Measurements from ENCODE around the gene EMILIN2.
"Not testable (repeated sequence)": the region's sequence is repeated elsewhere in the genome, so short reads cannot be mapped to it uniquely, and the experiment has no call there.

The EMILIN2 gene

DNA sequence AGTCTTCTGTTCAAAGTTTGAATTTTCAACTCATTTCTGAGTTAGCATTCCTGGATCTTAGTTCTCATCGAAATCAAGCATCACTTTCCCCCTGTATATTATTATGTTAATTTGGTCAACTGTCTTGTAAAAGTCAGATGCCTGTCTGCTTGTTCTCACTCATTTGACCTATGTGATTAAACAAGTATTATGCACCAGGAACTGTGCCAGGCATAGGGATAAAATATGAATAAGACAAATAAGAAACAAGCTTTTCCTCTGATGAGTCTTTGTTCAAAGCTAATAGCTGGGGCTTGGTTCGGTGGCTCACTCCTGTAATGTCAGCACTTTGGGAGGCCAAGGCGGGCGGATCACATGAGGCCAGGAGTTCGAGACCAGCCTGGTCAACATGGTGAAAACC, 19.7 kb upstream of the EMILIN2 start:
- no peaks in the 10 kb centered on the region for H3K27me3 ChIP-seq (ENCODE audit: insufficient read depth, low read length, poor library complexity, severe bottlenecking)
- H3F3A ChIP-seq (ENCODE audit: low read depth) = no peaks in the 10 kb centered on the region
- H3K9ac ChIP-seq (ENCODE audit: low read depth, low read length, poor library complexity, severe bottlenecking) = no peak overlapping the region
- H3K4me1 ChIP-seq (ENCODE audit: insufficient read depth, low read length, poor library complexity, severe bottlenecking) = no peaks in the 10 kb centered on the region
- H3K79me2 ChIP-seq (ENCODE audit: insufficient read depth, low read length) = no peaks in the 10 kb centered on the region
- H3K4me3 ChIP-seq (ENCODE audit: low read length, poor library complexity, severe bottlenecking) = no peak overlapping the region
- TF ChIP-seq EZH2phosphoT487 (IDR thresholded peaks at IDR 0.05; ENCODE audit: borderline replicate concordance) = no peak
- TF ChIP-seq, protein P1, sequence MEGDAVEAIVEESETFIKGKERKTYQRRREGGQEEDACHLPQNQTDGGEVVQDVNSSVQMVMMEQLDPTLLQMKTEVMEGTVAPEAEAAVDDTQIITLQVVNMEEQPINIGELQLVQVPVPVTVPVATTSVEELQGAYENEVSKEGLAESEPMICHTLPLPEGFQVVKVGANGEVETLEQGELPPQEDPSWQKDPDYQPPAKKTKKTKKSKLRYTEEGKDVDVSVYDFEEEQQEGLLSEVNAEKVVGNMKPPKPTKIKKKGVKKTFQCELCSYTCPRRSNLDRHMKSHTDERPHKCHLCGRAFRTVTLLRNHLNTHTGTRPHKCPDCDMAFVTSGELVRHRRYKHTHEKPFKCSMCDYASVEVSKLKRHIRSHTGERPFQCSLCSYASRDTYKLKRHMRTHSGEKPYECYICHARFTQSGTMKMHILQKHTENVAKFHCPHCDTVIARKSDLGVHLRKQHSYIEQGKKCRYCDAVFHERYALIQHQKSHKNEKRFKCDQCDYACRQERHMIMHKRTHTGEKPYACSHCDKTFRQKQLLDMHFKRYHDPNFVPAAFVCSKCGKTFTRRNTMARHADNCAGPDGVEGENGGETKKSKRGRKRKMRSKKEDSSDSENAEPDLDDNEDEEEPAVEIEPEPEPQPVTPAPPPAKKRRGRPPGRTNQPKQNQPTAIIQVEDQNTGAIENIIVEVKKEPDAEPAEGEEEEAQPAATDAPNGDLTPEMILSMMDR (conservative IDR thresholded peaks at IDR 0.05; ENCODE audit: low read length) = no peak
- no peak overlapping the region for H3K4me2 ChIP-seq (ENCODE audit: low read depth, low read length, poor library complexity, severe bottlenecking)
- H3K9me3 ChIP-seq (ENCODE audit: insufficient read depth, low read depth, low read length) = no peaks in the 10 kb centered on the region
- H3K36me3 ChIP-seq (ENCODE audit: insufficient read depth, low read length) = no peaks in the 10 kb centered on the region
- no peak overlapping the region for H2AFZ ChIP-seq (ENCODE audit: low read length)
- H3K9me2 ChIP-seq (replicated peaks; ENCODE audit: low read depth, low read length) = no peaks in the 10 kb centered on the region
- H4K20me1 ChIP-seq (ENCODE audit: insufficient read depth, low read length, poor library complexity, severe bottlenecking) = no peaks in the 10 kb centered on the region

DNA sequence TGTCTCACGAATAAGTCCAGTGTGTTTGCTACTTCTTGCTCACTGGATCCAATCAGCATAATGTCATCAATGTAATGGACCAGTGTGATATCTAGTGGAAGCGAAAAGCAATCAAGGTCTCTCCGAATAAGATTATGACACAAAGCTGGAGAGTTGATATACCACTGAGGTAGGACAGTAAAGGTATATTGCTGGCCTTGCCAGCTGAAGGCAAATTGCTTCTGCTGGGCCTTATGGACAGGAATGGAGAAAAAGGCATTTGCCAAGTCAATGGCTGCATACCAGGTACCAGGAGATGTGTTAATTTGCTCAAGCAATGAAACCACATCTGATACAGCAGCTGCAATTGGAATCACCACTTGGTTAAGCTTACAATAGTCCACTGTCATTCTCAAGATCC, 10.7 kb upstream of the EMILIN2 start:
- H3K9me3 ChIP-seq (ENCODE audit: insufficient read depth, low read depth, low read length); H3K9ac ChIP-seq (ENCODE audit: low read depth, low read length, poor library complexity, severe bottlenecking); H3K4me1 ChIP-seq (ENCODE audit: insufficient read depth, low read length, poor library complexity, severe bottlenecking); H3K4me2 ChIP-seq (ENCODE audit: low read depth, low read length, poor library complexity, severe bottlenecking); H3K36me3 ChIP-seq (ENCODE audit: insufficient read depth, low read length); H4K20me1 ChIP-seq (ENCODE audit: insufficient read depth, low read length, poor library complexity, severe bottlenecking); H3K79me2 ChIP-seq (ENCODE audit: insufficient read depth, low read length); H3K27me3 ChIP-seq (ENCODE audit: insufficient read depth, low read length, poor library complexity, severe bottlenecking); H2AFZ ChIP-seq (ENCODE audit: low read length); H3K4me3 ChIP-seq (ENCODE audit: low read length, poor library complexity, severe bottlenecking); H3K9me2 ChIP-seq (replicated peaks; ENCODE audit: low read depth, low read length); H3F3A ChIP-seq (ENCODE audit: low read depth): not testable (repeated sequence)

DNA sequence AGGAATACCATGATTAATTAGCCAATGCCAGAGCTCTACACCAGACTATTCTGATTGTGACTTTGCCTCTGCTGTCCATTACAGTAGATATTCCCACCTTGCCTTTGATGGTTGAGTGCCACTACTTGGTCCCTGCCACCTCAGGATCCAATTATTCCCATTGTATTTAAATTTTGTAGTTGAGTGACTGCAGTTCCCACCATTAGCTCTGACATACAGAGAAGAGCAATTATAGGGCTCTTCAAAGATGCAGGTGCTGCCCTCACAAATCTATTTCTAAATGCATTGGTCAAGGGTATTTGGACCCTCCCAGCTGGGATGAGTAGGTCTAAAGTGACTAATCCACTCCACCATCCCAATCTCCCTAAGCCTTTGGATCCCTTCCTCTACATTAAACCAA, 9.5 kb upstream of the EMILIN2 start:
- not testable (repeated sequence) for H3F3A ChIP-seq (ENCODE audit: low read depth); H4K20me1 ChIP-seq (ENCODE audit: insufficient read depth, low read length, poor library complexity, severe bottlenecking); H3K9me3 ChIP-seq (ENCODE audit: insufficient read depth, low read depth, low read length); H2AFZ ChIP-seq (ENCODE audit: low read length); H3K79me2 ChIP-seq (ENCODE audit: insufficient read depth, low read length); H3K4me1 ChIP-seq (ENCODE audit: insufficient read depth, low read length, poor library complexity, severe bottlenecking); H3K4me2 ChIP-seq (ENCODE audit: low read depth, low read length, poor library complexity, severe bottlenecking); H3K27me3 ChIP-seq (ENCODE audit: insufficient read depth, low read length, poor library complexity, severe bottlenecking); H3K9me2 ChIP-seq (replicated peaks; ENCODE audit: low read depth, low read length); H3K9ac ChIP-seq (ENCODE audit: low read depth, low read length, poor library complexity, severe bottlenecking); H3K4me3 ChIP-seq (ENCODE audit: low read length, poor library complexity, severe bottlenecking); H3K36me3 ChIP-seq (ENCODE audit: insufficient read depth, low read length)

DNA sequence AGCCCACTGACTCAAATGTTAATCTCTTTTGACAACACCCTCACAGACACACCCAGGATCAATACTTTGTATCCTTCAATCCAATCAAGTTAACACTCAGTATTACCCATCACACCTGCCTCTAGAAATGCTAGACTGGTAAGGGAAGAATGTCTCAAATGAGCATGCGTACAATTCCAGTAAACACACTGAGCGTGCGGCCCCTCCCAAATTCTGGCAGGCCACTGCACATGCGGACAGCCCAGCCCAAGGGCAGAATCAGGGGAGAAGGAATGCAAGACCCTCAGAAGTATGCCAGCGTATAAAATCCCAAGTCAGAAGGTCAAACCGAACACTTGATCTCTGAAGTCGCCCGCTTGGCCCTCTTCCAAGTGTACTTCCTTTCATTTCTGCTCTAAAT, 7.6 kb upstream of the EMILIN2 start:
- Histone ChIP-seq H3K4me3 (ENCODE audit: low read length, poor library complexity, severe bottlenecking) (no peak overlapping the region), H3K79me2 (ENCODE audit: insufficient read depth, low read length) (no peaks in the 10 kb centered on the region), H2AFZ (ENCODE audit: low read length) (no peak overlapping the region), H3K9me3 (ENCODE audit: insufficient read depth, low read depth, low read length) (no peaks in the 10 kb centered on the region), H3K4me2 (ENCODE audit: low read depth, low read length, poor library complexity, severe bottlenecking) (no peak overlapping the region), H3K9ac (ENCODE audit: low read depth, low read length, poor library complexity, severe bottlenecking) (no peak overlapping the region), H3K27me3 (ENCODE audit: insufficient read depth, low read length, poor library complexity, severe bottlenecking) (no peaks in the 10 kb centered on the region), H3K9me2 (replicated peaks; ENCODE audit: low read depth, low read length) (no peaks in the 10 kb centered on the region), H4K20me1 (ENCODE audit: insufficient read depth, low read length, poor library complexity, severe bottlenecking) (no peaks in the 10 kb centered on the region), H3F3A (ENCODE audit: low read depth) (no peaks in the 10 kb centered on the region), H3K4me1 (ENCODE audit: insufficient read depth, low read length, poor library complexity, severe bottlenecking) (no peaks in the 10 kb centered on the region), H3K36me3 (ENCODE audit: insufficient read depth, low read length) (no peaks in the 10 kb centered on the region)
- TF ChIP-seq EZH2phosphoT487 (IDR thresholded peaks at IDR 0.05; ENCODE audit: borderline replicate concordance) = no peak
- TF ChIP-seq, protein P1 (conservative IDR thresholded peaks at IDR 0.05; ENCODE audit: low read length) = no peak

Measured in Loucy (cell line).